BLaER1 (cell line): ENCODE data around the gene GUCY2C.

Experiments used
- H3K27ac ChIP-seq: shearing (Covaris generic); formaldehyde crosslinking; 2 replicates; pipeline ENCODE4 v1.8.1; 2022
- H3K27me3 ChIP-seq: shearing (Covaris generic); formaldehyde crosslinking; 2 replicates; pipeline ENCODE4 v1.8.1; 2022
- H3K36me3 ChIP-seq: shearing (Covaris generic); formaldehyde crosslinking; 2 replicates; pipeline ENCODE4 v1.8.1; 2022
- H3K4me1 ChIP-seq: shearing (Covaris generic); formaldehyde crosslinking; 2 replicates; pipeline ENCODE4 v1.8.1; 2022
- H3K4me2 ChIP-seq: shearing (Covaris generic); formaldehyde crosslinking; 2 replicates; pipeline ENCODE4 v1.8.1; 2022
- H3K4me3 ChIP-seq: shearing (Covaris generic); formaldehyde crosslinking; 2 replicates; pipeline ENCODE4 v1.8.1; 2022
- H3K9ac ChIP-seq: shearing (Covaris generic); formaldehyde crosslinking; 2 replicates; pipeline ENCODE4 v1.8.1; 2022
- H3K9me3 ChIP-seq: shearing (Covaris generic); formaldehyde crosslinking; 2 replicates; pipeline ENCODE4 v1.8.1; 2022
- H4K20me1 ChIP-seq: shearing (Covaris generic); formaldehyde crosslinking; 2 replicates; pipeline ENCODE4 v1.8.1; 2022
- Cebpa-rat ChIP-seq: shearing (Covaris generic); IDR thresholded peaks from 2 replicates; pipeline ENCODE4 v1.8.1; 2022

Gene GUCY2C

DNA sequence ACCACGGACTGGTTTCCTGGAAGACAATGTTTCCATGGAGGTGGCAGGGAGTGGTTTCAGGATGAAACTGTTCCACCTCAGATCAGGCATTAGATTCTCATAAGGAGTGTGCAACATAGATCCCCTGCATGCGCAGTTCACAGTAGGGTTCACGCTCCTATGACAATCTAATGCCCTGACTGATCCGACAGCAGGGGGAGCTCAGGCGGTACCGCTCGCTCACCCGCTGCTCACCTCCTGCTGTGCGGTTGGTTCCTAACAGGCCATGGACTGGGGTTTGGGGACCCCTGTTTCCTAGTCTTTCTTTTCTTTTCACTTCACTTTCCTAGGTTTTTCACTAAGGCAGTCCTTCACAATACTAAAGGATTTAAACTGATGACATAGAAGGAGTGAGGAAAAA is 39.6 kb downstream of the GUCY2C start:
- no peak overlapping the region for H3K9ac ChIP-seq
- H3K4me3 ChIP-seq: no peak overlapping the region
- TF ChIP-seq Cebpa-rat: no peak
- no peak overlapping the region for H3K4me2 ChIP-seq
- no peaks in the 10 kb centered on the region for H3K4me1 ChIP-seq
- no peaks in the 10 kb centered on the region for H3K9me3 ChIP-seq
- no peaks in the 10 kb centered on the region for H3K36me3 ChIP-seq
- no peaks in the 10 kb centered on the region for H3K27me3 ChIP-seq
- no peak overlapping the region for H3K27ac ChIP-seq
- no peaks in the 10 kb centered on the region for H4K20me1 ChIP-seq

DNA sequence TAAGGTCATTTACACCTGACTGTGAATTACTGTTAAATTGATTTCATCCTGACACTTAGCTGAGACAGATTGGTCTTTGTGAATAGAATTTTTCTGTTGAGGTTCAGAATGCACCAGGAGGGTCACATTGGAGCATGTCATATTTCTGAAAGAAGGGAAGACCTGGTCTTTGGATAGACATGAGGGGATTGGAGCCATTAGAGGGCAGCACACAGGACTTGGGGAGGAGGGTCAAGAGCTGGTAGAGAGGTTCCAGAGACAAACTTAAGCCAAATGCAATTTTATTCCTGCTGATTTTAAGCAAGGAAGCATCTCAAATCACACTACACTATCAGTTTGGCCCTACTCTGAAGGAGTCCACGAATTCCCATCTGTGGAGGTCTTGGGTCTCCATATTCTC is 41.1 kb downstream of the GUCY2C start:
- Histone ChIP-seq H3K9ac (no peak overlapping the region), H4K20me1 (no peaks in the 10 kb centered on the region), H3K4me2 (no peak overlapping the region), H3K9me3 (no peaks in the 10 kb centered on the region), H3K27me3 (no peaks in the 10 kb centered on the region), H3K36me3 (no peaks in the 10 kb centered on the region), H3K4me1 (no peaks in the 10 kb centered on the region), H3K27ac (no peak overlapping the region), H3K4me3 (no peak overlapping the region)
- TF ChIP-seq Cebpa-rat: no peak

DNA sequence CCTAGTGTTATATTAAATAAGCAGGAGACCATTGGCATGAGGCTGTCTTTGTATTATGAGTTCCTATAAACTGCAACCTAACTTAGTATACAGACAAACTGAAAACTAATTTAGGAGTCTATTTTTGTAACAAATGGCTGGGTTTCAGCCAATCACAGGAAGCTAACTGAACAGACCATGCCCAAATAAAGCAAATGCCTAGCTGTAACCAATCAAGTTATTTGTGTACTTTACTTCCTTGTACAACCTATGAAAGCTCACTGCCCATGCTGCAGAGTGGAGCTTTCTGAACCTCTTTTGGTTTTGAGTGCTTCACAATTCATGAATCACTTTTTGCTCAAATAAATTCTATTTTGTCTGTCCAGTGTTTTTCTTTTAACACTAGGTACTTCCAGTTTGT is 41.6 kb downstream of the GUCY2C start:
- H3K27me3 ChIP-seq: no peaks in the 10 kb centered on the region

DNA sequence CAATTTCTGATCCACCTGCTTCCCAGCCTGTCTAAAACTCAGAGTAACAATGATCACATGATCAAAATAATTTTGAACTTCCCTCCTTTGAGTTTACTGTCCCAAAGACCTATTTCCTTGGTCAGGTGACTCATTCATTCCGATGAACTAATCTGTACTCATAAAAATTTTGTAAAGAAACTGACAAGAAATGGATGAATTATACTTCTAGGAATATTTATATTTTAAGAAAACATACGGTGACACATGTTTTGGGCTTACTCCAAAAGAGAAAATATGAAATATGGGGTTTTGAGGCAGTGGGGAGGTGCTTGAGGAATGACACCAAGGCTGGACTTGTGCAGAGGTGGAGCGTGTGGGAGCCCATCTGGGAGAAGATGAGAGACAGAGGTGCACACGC is 42.0 kb downstream of the GUCY2C start:
- Histone ChIP-seq H3K4me2 (no peak overlapping the region), H3K27ac (no peak overlapping the region), H3K4me1 (no peaks in the 10 kb centered on the region), H4K20me1 (no peaks in the 10 kb centered on the region), H3K27me3 (no peaks in the 10 kb centered on the region), H3K4me3 (no peak overlapping the region), H3K36me3 (no peaks in the 10 kb centered on the region), H3K9ac (no peak overlapping the region), H3K9me3 (no peaks in the 10 kb centered on the region)
- no peak for TF ChIP-seq Cebpa-rat

More for the DNA sequence above, 41.6 kb downstream of the GUCY2C start:
- no peak overlapping the region for H3K4me2 ChIP-seq
- H3K9ac ChIP-seq: no peak overlapping the region
- H3K9me3 ChIP-seq: no peaks in the 10 kb centered on the region
- H3K27ac ChIP-seq: no peak overlapping the region
- H4K20me1 ChIP-seq: no peaks in the 10 kb centered on the region
- no peak overlapping the region for H3K4me3 ChIP-seq
- no peak for TF ChIP-seq Cebpa-rat
- no peaks in the 10 kb centered on the region for H3K4me1 ChIP-seq
- H3K36me3 ChIP-seq: no peaks in the 10 kb centered on the region

DNA sequence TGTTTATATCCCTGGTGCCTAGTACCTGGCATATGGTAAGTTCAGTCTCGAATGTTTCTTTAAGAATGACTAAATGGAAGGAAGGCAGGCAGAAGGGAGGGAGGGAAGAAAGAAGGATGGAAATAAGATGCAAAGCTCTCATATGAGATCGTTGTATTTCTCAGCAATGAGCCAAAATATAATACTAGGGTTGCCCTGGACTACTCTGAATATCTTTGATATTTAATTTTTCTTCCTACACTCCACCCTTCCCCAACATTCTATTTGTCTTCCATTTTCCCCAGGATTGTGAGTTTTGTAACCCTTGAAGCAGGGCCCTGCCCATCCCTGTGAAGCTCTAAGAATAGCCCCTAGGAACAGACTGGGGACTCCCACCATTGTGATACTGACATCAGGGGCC is 43.9 kb downstream of the GUCY2C start:
- Histone ChIP-seq H3K4me1 (no peaks in the 10 kb centered on the region), H3K9ac (no peak overlapping the region), H3K4me2 (no peak overlapping the region), H3K4me3 (no peak overlapping the region), H3K27ac (no peak overlapping the region), H3K27me3 (no peaks in the 10 kb centered on the region), H4K20me1 (no peaks in the 10 kb centered on the region), H3K9me3 (no peaks in the 10 kb centered on the region), H3K36me3 (no peaks in the 10 kb centered on the region)
- TF ChIP-seq Cebpa-rat: no peak

DNA sequence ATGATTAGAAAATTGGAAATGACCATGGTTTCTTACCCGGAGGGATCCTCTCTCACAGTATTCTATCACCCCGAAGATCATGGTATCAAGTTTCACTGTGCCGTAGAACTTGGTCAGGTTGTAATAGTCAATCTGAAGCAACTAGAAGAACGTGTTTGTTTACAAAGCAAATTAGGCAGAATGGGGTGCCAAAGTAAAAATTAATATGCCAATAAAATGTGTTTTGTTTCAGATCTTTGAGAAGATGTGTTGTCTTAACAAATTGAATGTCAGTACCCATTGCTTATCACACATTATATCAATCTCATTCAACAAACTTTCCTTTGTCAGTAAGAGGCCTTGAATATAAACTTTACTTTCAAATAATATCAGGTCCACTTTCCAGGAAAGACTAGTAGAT is 45.0 kb downstream of the GUCY2C start:
- H3K4me1 ChIP-seq: no peaks in the 10 kb centered on the region
- no peak for TF ChIP-seq Cebpa-rat

DNA sequence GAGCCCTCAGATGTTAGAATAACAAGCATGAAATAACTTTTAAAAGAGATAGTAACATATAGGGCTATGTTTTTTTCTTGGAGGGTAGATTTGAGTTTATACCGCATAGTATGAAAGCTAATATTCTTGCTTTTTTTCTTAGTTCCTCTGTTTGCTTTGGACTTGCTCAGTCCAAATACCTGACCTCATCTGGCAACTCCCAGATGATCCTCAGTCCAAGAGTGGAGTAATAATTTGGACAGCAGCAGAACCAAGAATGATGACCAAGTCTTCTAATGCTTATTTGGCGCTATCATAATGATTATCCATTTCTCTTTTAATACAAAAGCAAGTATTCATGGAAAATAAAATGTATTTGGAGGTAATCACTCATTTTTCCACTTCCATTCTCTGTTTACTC is 45.6 kb downstream of the GUCY2C start:
- no peaks in the 10 kb centered on the region for H3K27me3 ChIP-seq
- no peak overlapping the region for H3K4me3 ChIP-seq
- no peak overlapping the region for H3K9ac ChIP-seq
- no peaks in the 10 kb centered on the region for H4K20me1 ChIP-seq
- H3K9me3 ChIP-seq: no peaks in the 10 kb centered on the region
- no peaks in the 10 kb centered on the region for H3K36me3 ChIP-seq
- no peaks in the 10 kb centered on the region for H3K4me1 ChIP-seq
- no peak for TF ChIP-seq Cebpa-rat
- no peak overlapping the region for H3K4me2 ChIP-seq
- H3K27ac ChIP-seq: no peak overlapping the region

More for the DNA sequence above, 45.0 kb downstream of the GUCY2C start:
- no peaks in the 10 kb centered on the region for H3K27me3 ChIP-seq
- no peaks in the 10 kb centered on the region for H3K36me3 ChIP-seq
- H3K9ac ChIP-seq: no peak overlapping the region
- H3K4me2 ChIP-seq: no peak overlapping the region
- no peaks in the 10 kb centered on the region for H4K20me1 ChIP-seq
- H3K4me3 ChIP-seq: no peak overlapping the region
- H3K9me3 ChIP-seq: no peaks in the 10 kb centered on the region
- no peak overlapping the region for H3K27ac ChIP-seq

DNA sequence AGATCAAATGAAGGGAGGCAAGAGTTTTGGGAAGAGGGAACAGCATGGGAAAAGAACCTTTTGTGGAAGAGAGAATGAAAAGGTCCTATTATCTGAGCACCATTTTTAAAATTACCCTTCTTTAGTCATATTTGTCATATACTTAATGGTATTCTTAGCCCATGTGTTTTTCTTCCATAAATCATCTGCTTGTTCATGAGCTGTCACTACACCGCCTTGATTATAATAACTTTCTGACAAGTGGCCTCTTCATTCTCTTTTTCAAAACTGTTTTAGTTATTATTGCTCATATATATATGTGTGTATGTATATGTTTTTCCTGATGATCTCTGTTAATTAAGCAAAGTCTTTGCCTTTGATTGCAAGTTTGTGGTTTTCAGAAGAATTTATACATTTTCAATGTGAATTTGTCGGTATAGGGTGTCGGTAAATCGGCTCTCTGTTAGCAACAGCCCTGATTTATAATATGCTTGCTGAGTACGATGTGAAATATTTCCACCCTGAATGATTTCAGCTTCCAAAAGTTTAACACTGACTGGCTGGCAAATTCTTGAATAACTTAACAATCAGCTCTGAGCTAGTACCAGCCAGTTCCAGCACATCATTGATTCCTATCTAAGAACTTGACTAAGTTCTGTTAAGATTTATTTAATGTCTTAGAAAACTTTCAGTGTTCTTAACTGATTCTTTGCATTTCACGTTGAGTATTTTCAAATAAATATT is 49.2 kb downstream of the GUCY2C start:
- no peaks in the 10 kb centered on the region for H3K9me3 ChIP-seq

DNA sequence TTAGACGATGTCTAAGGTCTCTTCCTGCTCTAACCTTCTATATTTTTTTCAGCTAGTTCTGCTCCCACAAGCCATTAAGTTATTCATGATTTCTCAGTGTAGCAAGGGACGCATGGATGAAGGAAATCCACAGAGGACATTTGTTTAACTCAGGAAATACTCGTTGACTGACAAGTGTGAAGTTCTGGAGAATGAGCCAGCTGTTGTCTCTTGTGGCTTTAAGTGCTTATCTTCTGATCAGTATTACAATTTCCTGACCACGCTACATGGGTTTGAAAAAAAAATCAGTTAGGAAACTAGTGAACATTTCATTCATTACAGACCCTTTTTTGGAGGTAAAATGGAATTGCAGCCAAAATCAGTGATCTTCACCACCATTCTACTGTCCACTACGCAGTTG is 53.1 kb downstream of the GUCY2C start:
- TF ChIP-seq Cebpa-rat: no peak
- Histone ChIP-seq H4K20me1 (0 out of 2 replicates have a peak, but pooled peaks cover 4% of the 10 kb centered on the region), H3K27me3 (no peaks in the 10 kb centered on the region), H3K4me1 (peaks cover 36% of the 10 kb centered on the region), H3K4me2 (peak overlapping the region; percentile 87), H3K36me3 (no peaks in the 10 kb centered on the region), H3K4me3 (no peak overlapping the region), H3K27ac (no peak overlapping the region), H3K9me3 (no peaks in the 10 kb centered on the region), H3K9ac (no peak overlapping the region)

More for the DNA sequence above, 49.2 kb downstream of the GUCY2C start:
- no peak for TF ChIP-seq Cebpa-rat
- no peak overlapping the region for H3K27ac ChIP-seq
- H3K4me3 ChIP-seq: no peak overlapping the region
- 0 out of 2 replicates have a peak, but pooled peaks cover 4% of the 10 kb centered on the region for H4K20me1 ChIP-seq
- no peaks in the 10 kb centered on the region for H3K36me3 ChIP-seq
- no peaks in the 10 kb centered on the region for H3K27me3 ChIP-seq
- H3K4me1 ChIP-seq: peaks cover 33% of the 10 kb centered on the region
- no peak overlapping the region for H3K9ac ChIP-seq
- H3K4me2 ChIP-seq: no peak overlapping the region

DNA sequence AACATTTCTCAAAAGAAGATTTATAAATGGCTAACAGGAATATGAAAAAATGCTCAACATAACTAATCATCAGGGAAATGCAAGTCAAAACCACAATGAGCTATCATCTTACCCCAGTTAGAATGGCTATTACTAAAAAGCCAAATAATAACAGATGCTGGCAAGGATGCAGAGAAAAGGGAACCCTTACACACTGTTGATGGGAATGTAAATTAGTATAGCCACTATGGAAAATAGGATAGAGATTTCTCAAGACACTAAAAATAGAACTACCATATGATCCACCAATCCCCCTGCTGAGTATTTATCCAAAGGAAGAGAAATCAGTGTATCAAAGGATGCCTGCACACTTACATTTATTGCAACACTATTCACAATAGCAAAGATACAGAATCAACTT is 58.3 kb downstream of the GUCY2C start:
- Histone ChIP-seq H3K36me3 (no peaks in the 10 kb centered on the region), H3K9ac (no peak overlapping the region), H3K27ac (no peak overlapping the region), H3K27me3 (no peaks in the 10 kb centered on the region), H4K20me1 (no peaks in the 10 kb centered on the region), H3K4me2 (no peak overlapping the region), H3K9me3 (peaks cover 11% of the 10 kb centered on the region), H3K4me1 (peaks cover 12% of the 10 kb centered on the region), H3K4me3 (no peak overlapping the region)
- TF ChIP-seq Cebpa-rat: no peak

DNA sequence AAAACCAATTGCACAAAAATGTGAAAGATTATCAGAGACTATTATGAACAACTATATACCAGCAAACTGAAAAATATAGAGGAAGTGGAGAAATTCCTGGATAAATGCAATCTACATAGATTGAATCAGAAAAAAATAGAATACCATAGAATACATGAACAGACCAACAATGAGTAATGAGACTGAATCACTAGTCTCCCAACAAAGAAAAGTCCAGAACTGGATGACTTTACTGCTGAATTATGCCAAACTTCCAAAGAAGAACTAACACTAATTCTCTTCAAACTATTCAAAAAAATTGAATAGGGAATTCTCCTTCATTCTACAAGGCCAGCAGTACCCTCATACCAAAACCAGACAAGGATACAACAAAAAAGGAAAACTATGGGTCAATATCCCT is 60.6 kb downstream of the GUCY2C start:
- Histone ChIP-seq H3K36me3 (no peaks in the 10 kb centered on the region), H3K27me3 (no peaks in the 10 kb centered on the region), H3K27ac (no peak overlapping the region), H3K9me3 (peaks cover 11% of the 10 kb centered on the region), H3K4me2 (no peak overlapping the region), H3K4me3 (no peak overlapping the region), H3K9ac (no peak overlapping the region), H4K20me1 (no peaks in the 10 kb centered on the region), H3K4me1 (no peaks in the 10 kb centered on the region)
- TF ChIP-seq Cebpa-rat: no peak
